ENCODE measurements around the gene CNNM2. TPM values are rescaled to one million over a fixed set of nuclear protein-coding genes. Genes with fewer than 3 reads are reported as not detected.

CNNM2 gene
- total RNA-seq, 2 donors from 2014 or later, result 5.5 to 12.0 TPM

DNA sequence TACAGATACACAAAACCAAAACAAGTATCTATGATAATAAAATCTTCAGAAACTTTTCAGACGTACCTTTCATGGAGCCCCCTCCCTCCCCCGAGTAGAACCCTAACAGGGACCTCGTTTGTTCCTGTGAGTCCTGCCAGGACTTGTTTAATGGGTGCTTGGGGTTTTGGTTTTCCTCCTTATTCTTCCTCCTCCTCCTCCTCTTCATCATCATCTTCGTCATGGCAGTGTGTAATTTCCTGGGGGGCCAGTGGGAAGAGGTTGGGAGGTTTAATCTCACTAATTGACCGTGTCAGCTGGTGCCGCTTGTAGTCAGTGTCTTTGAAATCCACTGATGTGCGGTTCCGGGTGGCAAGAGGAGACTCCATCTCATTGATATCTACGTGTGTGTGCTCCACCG, 171.4 kb downstream of the CNNM2 start:
- H3K9me3 Mint-ChIP-seq, result no peaks in the 10 kb centered on the region
- DNase-seq (ENCODE audit: low spot score in 2 of 2) (no peak), ATAC-seq (no peak)
- H3K27ac Mint-ChIP-seq, result peak overlapping the region; percentile 63 to 89
- peaks cover 0 to 16% of the 10 kb centered on the region in 2 donors for H3K36me3 Mint-ChIP-seq

DNA sequence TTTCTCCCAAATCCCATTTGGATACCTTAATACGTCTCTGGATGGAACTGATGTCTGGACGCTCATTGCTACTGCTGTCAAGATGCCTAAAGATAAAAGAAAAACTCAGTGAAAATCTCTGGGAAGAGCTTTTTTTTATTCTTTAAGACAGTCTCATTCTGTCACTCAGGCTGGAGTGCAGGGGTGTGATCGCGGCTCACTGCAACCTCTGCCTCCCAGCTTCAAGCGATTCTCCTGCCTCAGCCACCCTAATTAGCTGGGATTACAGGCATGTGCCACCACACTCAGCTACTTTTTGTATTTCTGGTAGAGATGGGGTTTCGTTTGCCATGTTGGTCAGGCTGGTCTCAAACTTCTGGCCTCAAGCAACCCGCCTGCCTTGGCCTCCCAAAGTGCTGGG, 172.8 kb downstream of the CNNM2 start:
- peak overlapping the region in 1 of 2 donors; percentile 63 for H3K27ac Mint-ChIP-seq
- H3K9me3 Mint-ChIP-seq, result no peaks in the 10 kb centered on the region
- peaks cover 0 to 16% of the 10 kb centered on the region in 2 donors for H3K36me3 Mint-ChIP-seq
- DNase-seq (ENCODE audit: low spot score in 2 of 2) (no peak), ATAC-seq (no peak)

DNA sequence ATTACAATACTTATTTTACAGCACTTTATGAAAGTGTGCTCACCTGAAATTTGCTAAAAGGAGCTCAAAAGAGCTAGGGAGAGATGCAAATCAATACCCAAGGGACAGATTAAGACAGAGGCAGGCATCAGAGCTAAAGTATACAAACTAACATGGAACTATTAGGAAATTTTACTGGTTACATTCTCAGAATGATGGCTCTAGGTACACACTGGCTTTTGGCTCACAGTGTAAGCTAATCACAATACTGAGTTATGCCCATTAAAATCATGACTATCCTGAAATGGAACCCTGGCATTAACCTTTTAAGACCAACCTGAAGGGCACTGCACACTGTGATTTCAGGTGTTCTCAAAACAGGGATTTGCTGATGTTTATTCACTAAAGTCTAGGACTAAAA, 176.9 kb downstream of the CNNM2 start:
- peaks cover 0 to 11% of the 10 kb centered on the region in 2 donors for H3K36me3 Mint-ChIP-seq

DNA sequence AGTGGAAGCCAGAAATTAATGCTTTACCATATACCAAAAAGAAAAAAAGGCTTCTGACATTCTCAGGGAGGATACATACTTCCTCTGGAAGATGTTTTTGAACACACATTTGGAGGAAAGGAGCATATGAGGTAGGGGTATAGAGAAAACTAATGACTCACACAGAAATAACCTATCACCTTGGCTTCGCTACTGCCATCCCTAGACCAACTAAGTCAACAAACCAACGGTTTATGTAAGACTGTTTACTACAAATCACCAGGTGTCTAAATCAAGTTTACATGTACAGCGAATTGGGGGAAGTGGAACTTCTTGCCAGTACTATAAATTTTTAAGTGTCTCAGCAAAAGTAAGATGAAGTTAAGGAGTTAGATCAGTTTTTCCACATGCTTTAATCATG, 178.0 kb downstream of the CNNM2 start:
- H3K36me3 Mint-ChIP-seq, result peaks cover 0 to 11% of the 10 kb centered on the region in 2 donors
- peak overlapping the region in 1 of 2 donors; percentile 47 for H3K27ac Mint-ChIP-seq
- no peak for ATAC-seq
- H3K9me3 Mint-ChIP-seq, result no peaks in the 10 kb centered on the region
- no peak for DNase-seq (ENCODE audit: low spot score in 2 of 2)

More for the DNA sequence above, 176.9 kb downstream of the CNNM2 start:
- Mint-ChIP-seq H3K27ac (no peak overlapping the region), H3K9me3 (no peaks in the 10 kb centered on the region)
- no peak for ATAC-seq
- no peak for DNase-seq (ENCODE audit: low spot score in 2 of 2)

DNA sequence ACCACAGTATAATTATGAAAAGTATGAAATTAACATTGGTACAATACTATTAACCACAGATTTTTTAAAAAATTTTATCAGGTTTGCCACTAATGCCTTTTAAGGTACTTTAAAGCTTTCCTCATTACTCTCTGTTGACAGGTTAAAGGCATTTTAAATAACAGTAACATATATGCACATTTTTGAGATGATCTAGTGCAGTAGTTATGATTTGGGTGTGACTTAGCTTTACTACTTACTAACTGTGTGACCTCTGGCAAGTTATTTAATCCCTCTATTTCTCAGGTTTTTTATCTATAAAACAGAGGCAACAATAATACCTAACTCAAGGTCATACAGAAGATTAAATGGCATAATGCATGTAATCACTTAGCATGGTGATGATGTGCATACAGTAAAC, 180.1 kb downstream of the CNNM2 start:
- ATAC-seq (no peak), DNase-seq (ENCODE audit: low spot score in 2 of 2) (no peak)
- Mint-ChIP-seq H3K27ac (no peak overlapping the region), H3K36me3 (peaks cover 0 to 7% of the 10 kb centered on the region in 2 donors), H3K9me3 (no peaks in the 10 kb centered on the region)

DNA sequence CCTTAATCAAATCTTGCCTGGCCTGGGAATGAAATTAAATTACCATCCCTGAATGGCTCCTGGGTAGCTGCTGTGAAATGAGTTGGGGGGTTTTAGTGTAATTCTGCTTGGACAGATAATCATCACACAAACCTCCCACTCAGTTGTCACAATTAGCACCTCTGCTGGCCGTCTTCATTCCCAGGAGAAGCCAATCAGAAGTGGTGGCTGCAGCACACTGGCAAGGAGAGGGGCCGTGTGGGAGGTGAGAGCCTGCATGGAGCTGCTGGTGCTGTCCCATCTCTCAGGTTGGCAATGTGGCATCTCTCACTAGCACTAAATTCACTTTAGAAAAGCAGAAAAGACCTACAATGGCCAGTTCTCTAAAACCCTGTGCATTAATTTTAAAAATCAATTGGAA, 182.5 kb downstream of the CNNM2 start:
- ATAC-seq (no peak), DNase-seq (ENCODE audit: low spot score in 2 of 2) (no peak)
- Mint-ChIP-seq H3K36me3 (peaks cover 0 to 4% of the 10 kb centered on the region in 2 donors), H3K27ac (no peak overlapping the region), H3K9me3 (no peaks in the 10 kb centered on the region)

DNA sequence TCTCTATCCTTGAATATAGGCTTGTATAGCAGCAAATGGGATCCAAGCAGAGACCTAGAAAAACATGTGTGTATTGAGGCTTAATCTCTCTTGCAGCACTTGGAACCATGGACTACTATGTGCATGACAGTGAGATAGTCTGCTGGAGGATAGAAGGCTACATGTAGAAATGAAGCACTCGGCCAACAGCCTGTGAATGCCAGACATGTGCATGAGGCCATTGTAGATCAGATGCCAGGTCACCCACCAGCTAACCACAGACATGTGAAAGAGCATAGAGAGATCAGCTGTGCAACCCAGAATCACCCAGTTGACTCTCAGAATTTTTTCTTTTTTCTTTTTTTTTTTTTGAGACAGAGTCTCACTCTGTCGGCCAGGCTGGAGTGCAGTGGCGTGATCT, 184.1 kb downstream of the CNNM2 start:
- DNase-seq (ENCODE audit: low spot score in 2 of 2), result no peak
- Mint-ChIP-seq H3K27ac (peak overlapping the region in 1 of 2 donors; percentile 5), H3K9me3 (no peaks in the 10 kb centered on the region), H3K36me3 (no peaks in the 10 kb centered on the region)
- ATAC-seq, result no peak

DNA sequence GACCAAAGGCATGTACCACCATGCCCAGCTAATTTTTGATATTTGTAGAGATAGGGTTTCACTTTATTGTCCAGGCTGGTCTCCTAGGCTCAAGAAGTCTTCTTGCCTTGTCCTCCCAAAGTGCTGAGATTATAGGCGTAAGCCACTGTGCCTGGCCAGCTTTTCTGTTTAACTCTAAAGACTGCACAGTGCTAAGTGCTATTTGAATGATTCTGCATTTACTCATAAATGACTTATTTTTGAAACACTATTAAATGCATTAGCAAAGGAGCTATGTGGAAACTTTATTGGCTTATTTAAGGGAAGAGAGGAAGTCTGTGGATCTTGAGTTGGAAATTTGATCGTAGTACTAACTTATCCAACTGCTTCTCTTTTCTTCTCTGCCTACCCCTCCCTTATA, 185.9 kb downstream of the CNNM2 start:
- DNase-seq (ENCODE audit: low spot score in 2 of 2) (no peak), ATAC-seq (no peak)
- H3K27ac Mint-ChIP-seq, result no peak overlapping the region
- no peaks in the 10 kb centered on the region for H3K9me3 Mint-ChIP-seq
- peaks cover 0 to 1% of the 10 kb centered on the region in 2 donors for H3K36me3 Mint-ChIP-seq

DNA sequence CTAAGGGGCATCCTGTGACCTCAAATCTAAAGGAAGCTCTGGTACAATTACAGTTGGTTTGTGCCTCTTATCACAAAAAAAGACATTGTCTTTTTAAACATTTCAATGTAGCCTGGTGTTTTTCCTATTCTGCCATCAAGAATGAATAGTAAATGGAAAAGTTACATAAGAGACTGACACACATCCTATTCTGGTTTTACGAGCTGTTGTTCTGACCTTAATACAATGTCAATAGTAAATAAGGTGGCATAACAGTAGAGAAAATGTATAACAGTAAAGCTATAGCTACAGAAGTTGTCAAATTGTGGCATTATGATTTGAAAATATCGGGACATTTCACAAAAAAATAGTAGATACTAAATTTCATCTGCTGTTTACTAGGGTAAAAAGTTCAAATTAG, 186.6 kb downstream of the CNNM2 start:
- H3K27ac Mint-ChIP-seq, result no peak overlapping the region
- DNase-seq (ENCODE audit: low spot score in 2 of 2) (no peak), ATAC-seq (no peak)
- H3K9me3 Mint-ChIP-seq, result no peaks in the 10 kb centered on the region
- H3K36me3 Mint-ChIP-seq, result peaks cover 0 to 8% of the 10 kb centered on the region in 2 donors

DNA sequence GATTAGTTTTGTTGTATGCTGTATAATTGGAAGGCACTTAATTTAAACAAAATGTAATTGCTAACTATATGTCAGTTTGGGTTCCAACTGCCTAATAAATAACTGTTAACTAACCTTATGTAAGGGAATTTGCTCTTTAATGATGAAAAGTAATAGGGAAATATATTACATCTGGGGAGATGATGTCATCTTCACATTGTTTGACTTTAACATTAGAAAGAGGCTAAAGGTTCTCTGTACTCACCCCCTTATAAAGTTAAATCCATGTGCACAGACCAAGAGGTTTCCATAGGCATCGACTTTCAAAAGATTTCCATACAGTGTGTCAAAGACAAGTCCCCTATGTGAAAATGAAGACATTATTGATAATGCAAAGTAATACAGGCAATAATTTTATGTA, 187.4 kb downstream of the CNNM2 start:
- H3K36me3 Mint-ChIP-seq, result peaks cover 0 to 8% of the 10 kb centered on the region in 2 donors
- no peaks in the 10 kb centered on the region for H3K9me3 Mint-ChIP-seq
- no peak for DNase-seq (ENCODE audit: low spot score in 2 of 2)
- no peak for ATAC-seq
- H3K27ac Mint-ChIP-seq, result no peak overlapping the region

DNA sequence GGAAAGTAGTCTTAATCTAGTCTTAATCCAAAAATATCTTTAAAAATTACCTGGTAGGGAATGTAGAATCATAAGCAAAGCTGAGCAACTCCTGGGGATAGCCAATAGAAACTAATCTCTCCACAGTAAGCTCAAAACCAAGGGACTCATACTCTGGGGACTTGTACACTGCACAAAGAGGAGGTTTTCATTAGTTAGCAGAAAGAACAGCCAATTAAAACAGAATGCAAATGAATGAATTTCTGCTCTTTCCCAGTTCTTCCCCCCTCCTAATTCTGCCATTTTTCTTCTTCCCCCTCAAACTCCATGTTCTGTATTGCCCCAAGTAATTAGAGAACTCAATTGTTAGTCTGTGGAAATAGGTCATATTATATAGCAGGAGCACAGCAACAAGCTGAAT, 188.4 kb downstream of the CNNM2 start:
- ATAC-seq, result no peak
- Mint-ChIP-seq H3K9me3 (no peaks in the 10 kb centered on the region), H3K36me3 (peaks cover 0 to 8% of the 10 kb centered on the region in 2 donors), H3K27ac (no peak overlapping the region)
- DNase-seq (ENCODE audit: low spot score in 2 of 2), result no peak

DNA sequence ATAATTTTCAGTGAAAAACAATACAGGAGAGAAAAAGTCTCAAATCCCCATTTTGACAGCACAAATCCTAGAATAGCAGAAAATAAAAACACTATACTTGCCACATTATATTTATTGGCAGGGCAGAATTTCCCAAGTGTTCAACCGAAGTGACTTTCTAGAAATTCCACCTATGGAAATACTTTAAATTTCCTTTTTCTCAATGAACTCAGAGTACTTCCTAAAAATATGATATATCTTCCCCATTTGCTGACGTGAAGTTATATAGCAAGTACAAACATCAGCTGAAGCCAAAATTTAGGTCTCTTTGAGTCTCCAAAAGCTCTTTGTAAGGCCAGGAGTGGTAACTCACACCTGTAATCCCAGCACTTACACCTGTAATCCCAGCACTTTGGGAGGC, 191.7 kb downstream of the CNNM2 start:
- DNase-seq (ENCODE audit: low spot score in 2 of 2), result no peak
- Mint-ChIP-seq H3K9me3 (no peaks in the 10 kb centered on the region), H3K27ac (no peak overlapping the region), H3K36me3 (peaks cover 0 to 8% of the 10 kb centered on the region in 2 donors)
- ATAC-seq, result no peak

DNA sequence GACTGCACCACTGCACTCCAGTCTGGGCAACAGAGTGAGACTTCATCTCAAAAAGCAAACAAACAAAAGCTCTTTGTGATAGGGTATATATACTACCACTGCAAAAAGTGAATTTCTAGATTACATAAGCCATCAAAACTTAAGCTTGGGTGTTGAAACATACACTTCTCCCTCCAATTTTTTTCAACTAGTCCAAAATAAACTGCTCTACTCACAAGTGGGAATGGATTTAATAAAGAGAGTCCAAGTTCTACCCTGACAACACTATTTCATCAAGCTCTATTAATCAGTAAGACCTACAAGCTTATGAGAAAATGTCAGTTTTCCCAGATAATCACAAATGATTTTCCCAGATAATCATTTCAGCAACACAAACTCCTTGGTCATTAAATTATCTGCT, 192.3 kb downstream of the CNNM2 start:
- H3K36me3 Mint-ChIP-seq, result peaks cover 0 to 8% of the 10 kb centered on the region in 2 donors
- no peak for ATAC-seq
- H3K27ac Mint-ChIP-seq, result no peak overlapping the region
- DNase-seq (ENCODE audit: low spot score in 2 of 2), result no peak
- no peaks in the 10 kb centered on the region for H3K9me3 Mint-ChIP-seq

DNA sequence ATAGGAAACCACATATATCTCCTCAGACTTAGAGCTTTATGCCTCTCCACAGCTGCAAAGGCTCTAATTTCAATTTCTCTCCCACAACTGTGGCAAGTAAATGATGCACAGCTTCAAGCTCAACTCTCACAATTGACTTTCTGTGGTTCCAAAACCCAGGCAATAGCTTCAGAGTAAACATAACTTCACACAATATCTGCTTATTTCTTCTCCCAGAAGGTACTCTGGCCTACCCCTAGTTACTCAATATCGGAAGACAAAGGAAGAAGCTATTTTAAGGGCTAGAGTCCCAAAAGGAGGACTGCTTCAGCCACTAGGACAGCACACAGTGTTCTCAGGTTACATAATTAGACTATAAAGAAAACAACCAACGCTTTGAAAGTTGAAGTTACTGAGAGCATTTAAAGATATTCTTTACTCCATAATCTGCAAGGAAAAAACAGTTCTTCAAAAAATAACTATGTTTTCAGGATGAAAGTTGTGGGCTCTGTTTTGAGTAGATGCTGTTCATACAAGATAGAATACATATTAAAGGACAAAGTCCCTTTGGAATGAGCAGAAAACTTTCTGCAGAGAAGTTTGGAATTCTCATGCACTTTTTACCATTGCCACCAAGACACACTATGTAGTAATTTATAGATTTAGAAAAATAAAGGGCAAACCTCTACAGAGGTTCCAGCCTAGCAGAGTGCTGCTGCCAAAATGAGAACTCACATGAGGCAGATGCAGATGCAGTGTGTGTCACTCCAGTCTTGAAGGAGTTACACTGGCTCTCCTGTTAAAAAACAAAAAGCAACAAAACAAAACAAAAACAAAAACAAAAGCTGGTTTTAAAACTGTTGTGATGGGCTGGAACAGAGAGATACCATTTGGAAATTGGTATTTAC, 193.2 kb downstream of the CNNM2 start:
- H3K9me3 Mint-ChIP-seq, result no peaks in the 10 kb centered on the region

DNA sequence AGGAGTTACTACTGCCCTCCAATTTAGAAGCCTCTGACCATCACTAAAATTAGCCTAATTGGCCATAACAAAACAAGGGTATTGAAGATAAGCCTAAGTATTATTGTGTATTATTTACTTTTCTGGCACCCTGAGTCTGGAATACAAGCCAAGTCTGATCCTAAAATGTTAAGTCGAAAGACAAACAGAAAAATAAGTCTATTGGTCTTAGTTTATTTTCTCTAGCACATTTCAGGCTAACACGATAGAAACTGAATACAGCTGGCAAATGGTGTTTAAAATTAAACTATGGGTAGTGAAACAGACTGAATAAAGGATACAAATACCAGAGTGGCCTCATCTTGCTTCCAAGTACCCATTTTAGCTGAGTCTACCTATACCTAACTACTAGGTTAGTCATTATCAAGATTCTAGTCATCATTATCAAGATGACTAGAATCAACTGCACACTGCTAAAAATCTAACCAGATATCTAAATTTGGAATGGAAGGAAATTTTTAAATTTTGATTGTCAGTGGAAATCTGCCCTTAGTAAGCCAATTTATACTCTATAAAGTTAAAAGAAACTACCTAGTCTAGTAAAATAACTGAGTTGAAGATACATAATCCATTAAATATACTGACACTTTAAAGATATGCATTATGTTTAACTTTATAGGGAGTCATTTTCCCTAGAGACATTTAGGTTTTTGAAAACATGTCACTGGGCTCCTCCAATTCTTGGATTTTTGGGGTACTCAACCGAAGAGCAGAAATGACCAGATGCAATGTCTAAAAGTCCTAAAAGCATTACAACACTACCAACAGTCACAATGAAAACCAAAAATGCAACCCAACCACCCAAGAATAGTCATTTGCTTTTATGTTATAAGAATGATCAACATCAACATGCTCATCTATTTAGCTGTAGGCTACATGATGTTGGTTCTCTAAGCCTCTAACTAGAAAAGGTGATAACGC, 194.1 kb downstream of the CNNM2 start:
- Mint-ChIP-seq H3K36me3 (peaks cover 0 to 8% of the 10 kb centered on the region in 2 donors), H3K27ac (peak overlapping the region; percentile 23 to 61), H3K9me3 (no peaks in the 10 kb centered on the region)
- peak; percentile 92 to 99 for ATAC-seq
- no peak for DNase-seq (ENCODE audit: low spot score in 2 of 2)

More for the DNA sequence above, 193.2 kb downstream of the CNNM2 start:
- peaks cover 0 to 8% of the 10 kb centered on the region in 2 donors for H3K36me3 Mint-ChIP-seq
- no peak overlapping the region for H3K27ac Mint-ChIP-seq
- ATAC-seq (peak in 1 of 2 donors; percentile 35), DNase-seq (ENCODE audit: low spot score in 2 of 2) (no peak)

DNA sequence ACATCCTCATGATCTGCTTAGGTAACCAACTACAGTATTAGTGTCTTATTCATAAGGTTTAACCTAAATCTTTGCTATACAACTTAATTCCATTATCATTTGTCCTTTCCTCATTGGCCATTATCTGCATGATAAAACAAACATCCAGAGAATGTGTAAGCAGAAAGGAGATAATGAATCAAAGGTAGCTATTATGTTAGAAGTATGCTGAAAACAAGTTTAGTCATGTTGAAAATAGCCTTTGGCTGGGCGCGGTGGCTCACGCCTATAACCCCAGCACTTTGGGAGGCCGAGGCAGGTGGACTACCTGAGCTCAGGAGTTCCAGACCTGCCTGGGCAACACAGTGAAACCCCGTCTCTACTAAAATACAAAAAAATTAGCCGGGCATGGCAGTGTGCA, 196.8 kb downstream of the CNNM2 start:
- H3K27ac Mint-ChIP-seq, result no peak overlapping the region
- H3K9me3 Mint-ChIP-seq, result no peaks in the 10 kb centered on the region
- ATAC-seq (no peak), DNase-seq (ENCODE audit: low spot score in 2 of 2) (no peak)
- no peaks in the 10 kb centered on the region for H3K36me3 Mint-ChIP-seq

DNA sequence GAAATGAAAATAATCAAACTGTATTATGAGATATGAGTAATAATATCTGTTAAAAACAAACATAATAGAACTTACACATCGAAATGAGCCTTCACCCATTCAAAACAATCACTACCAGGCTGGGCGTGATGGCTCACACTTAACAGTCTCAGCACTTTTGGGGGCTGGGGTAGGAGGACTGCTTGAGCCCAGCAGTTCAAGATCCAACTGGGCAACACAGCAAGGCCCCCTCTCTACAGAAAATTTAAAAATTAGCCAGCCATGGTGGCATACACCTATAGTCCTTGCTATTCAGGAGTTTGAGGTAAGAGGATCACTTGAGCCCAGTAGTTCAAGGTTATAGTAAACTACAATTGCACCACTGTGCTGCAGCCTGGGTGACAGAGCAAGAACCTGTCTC, 199.2 kb downstream of the CNNM2 start:
- H3K27ac Mint-ChIP-seq, result no peak overlapping the region
- no peaks in the 10 kb centered on the region for H3K36me3 Mint-ChIP-seq
- ATAC-seq (no peak), DNase-seq (ENCODE audit: low spot score in 2 of 2) (no peak)
- H3K9me3 Mint-ChIP-seq, result no peaks in the 10 kb centered on the region

All from activated naive CD4-positive, alpha-beta T cell treated with anti-CD3 and anti-CD28 coated beads, Interleukin-2, amount 50 U/mL, for 72 hours (primary cell).